Stimulated activated CD4-positive, alpha-beta T cell treated with anti-CD3 and anti-CD28 coated beads, Interleukin-4, amount 100 ng/mL, for 1 hour (primary cell): Measurements from ENCODE around the gene FBXL12.
A peak's percentile ranks its signal among the peaks of the same experiment; 100 is the strongest.
"Not testable (repeated sequence)": the region's sequence is repeated elsewhere in the genome, so short reads cannot be mapped to it uniquely, and the experiment has no call there.

Source experiments
- DNase-seq: peaks from one replicate; pipeline ENCODE4 v3.0.0-alpha.2; 2020

FBXL12 gene

GRCh38 chr19:9836021-9836420, 17.1 kb upstream of the FBXL12 start:
- DNase-seq = no peak

GRCh38 chr19:9835507-9835949, 16.6 kb upstream of the FBXL12 start:
- no peak for DNase-seq

- peak; percentile 99 for DNase-seq
Observed at GRCh38 chr19:9834726-9835506, 16.0 kb upstream of the FBXL12 start, which contains the start of gene PIN1. PIN1 (plus strand) TSS chr19:9835318; CDS start chr19:9835345, 27 bp downstream.

GRCh38 chr19:9834307-9834725, 15.4 kb upstream of the FBXL12 start:
- no peak for DNase-seq

- no peak for DNase-seq
Observed at GRCh38 chr19:9828551-9829063, 9.7 kb upstream of the FBXL12 start.

GRCh38 chr19:9827289-9828238, 8.7 kb upstream of the FBXL12 start, which contains the start of gene UBL5:
UBL5 (plus strand) TSS chr19:9827918; CDS start chr19:9828338, 420 bp downstream.
- DNase-seq = peak; percentile 86

- no peak for DNase-seq
Observed at GRCh38 chr19:9823816-9824215, 4.9 kb upstream of the FBXL12 start.

GRCh38 chr19:9820034-9820433, 1.2 kb upstream of the FBXL12 start:
- DNase-seq = not testable (repeated sequence)

- no peak for DNase-seq
Observed at GRCh38 chr19:9819596-9819909, 674 bp upstream of the FBXL12 start.

GRCh38 chr19:9818175-9818733, 625 bp downstream of the FBXL12 start:
- DNase-seq = no peak

GRCh38 chr19:9811139-9811538, 7.7 kb downstream of the FBXL12 start:
- DNase-seq = no peak

GRCh38 chr19:9808855-9809824, 9.7 kb downstream of the FBXL12 start:
- DNase-seq = no peak

GRCh38 chr19:9806803-9807202, 12.1 kb downstream of the FBXL12 start:
- DNase-seq = no peak

- no peak for DNase-seq
Observed at GRCh38 chr19:9801976-9802375, 16.9 kb downstream of the FBXL12 start.

- DNase-seq = no peak
Observed at GRCh38 chr19:9799162-9799561, 19.7 kb downstream of the FBXL12 start.

GRCh38 chr19:9797871-9798270, 21.0 kb downstream of the FBXL12 start:
- DNase-seq = no peak

GRCh38 chr19:9796113-9796773, 22.6 kb downstream of the FBXL12 start:
- peak; percentile 79 for DNase-seq

GRCh38 chr19:9793071-9793591, 25.7 kb downstream of the FBXL12 start:
- DNase-seq = peak; percentile 63

- DNase-seq = peak; percentile 93
Observed at GRCh38 chr19:9792206-9793070, 26.4 kb downstream of the FBXL12 start.
